ENCODE results near the gene PTPN4.

Gene PTPN4, protein sequence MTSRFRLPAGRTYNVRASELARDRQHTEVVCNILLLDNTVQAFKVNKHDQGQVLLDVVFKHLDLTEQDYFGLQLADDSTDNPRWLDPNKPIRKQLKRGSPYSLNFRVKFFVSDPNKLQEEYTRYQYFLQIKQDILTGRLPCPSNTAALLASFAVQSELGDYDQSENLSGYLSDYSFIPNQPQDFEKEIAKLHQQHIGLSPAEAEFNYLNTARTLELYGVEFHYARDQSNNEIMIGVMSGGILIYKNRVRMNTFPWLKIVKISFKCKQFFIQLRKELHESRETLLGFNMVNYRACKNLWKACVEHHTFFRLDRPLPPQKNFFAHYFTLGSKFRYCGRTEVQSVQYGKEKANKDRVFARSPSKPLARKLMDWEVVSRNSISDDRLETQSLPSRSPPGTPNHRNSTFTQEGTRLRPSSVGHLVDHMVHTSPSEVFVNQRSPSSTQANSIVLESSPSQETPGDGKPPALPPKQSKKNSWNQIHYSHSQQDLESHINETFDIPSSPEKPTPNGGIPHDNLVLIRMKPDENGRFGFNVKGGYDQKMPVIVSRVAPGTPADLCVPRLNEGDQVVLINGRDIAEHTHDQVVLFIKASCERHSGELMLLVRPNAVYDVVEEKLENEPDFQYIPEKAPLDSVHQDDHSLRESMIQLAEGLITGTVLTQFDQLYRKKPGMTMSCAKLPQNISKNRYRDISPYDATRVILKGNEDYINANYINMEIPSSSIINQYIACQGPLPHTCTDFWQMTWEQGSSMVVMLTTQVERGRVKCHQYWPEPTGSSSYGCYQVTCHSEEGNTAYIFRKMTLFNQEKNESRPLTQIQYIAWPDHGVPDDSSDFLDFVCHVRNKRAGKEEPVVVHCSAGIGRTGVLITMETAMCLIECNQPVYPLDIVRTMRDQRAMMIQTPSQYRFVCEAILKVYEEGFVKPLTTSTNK

DNA sequence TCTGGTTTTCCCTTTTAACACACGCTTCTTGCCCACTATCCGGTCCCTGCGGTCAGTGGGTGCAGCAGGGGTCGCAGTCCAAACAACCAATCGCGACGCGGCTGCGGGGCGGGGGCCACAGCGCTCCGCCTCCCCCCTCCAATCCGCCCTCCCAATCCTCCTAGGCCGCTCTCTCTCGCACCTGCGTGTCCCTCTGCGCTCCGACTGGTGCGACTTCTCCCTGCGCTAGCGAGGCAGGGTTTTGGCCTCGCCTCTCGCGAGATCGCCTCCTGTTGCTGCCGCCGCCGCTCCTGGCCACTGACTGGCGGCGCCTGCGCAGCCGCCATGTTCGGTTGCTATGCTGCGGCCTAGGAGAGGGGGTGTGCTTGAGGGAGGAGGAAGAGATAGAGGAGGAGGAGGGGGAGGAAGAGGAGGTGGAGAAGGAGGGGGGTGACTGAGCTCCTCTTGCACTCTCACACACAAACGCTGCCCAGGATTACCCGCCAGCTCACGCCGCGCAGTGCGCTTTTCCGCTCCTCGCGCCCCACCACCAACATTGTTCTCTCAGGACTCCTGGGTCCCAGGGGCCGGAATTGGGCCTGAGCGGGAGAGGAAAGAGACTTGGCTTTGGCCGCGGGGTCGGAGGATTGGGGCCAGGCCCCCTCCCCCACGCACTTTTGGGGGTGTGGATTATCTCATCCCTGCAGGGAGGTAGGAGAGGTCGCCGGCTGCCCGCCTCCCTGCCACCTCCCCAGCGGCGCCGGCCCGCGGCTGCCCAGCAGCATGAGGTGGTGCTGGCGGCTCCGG, at the start of gene PTPN4:
Gene PTPN4, plus strand, starts transcription at position 472 of the 786 bp plus-strand sequence. CDS start 49,932 bp downstream, outside the sequence.
- peak; percentile 91 for DNase-seq (ENCODE audit: low read depth, low spot score)

DNA sequence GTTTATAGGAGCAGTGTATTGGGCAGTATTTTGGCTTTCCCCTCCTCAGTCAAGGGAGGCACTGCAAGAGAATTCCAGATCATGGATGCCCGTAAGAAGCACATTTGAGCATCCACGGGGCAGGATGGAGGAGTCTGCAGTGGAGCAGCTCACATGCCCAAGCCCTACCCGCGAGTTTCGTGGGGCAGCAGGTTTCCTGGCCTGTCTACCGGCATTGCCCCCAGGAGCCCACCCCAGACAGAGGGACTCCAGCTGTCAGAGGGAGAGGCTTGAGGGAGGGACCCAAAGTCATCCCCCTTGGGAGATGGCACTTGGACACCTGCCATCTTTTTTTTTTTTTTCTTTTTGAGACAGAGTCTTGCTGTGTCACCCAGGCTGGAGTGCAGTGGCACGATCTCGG, 49.4 kb upstream of the PTPN4 start:
- DNase-seq (ENCODE audit: low read depth, low spot score): no peak

DNA sequence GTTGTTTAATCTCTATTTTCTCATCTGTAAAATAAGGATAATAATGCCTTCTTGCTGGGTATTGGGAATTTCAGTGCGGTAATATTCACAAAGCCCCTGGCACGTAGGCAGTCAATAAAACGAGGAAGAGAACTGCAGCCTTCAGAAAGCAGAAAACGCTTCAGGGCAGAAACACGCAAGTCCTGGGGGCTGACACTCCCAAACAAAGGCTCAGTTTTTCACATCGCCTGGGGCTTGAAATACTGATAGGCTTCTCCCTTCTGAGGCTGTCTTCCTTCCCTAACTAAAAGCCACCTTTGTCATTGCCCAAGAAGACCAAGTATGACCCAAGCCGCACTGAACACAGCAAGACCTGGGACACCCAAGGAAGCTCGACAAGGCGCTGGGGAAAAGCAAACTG, 48.4 kb upstream of the PTPN4 start:
- no peak for DNase-seq (ENCODE audit: low read depth, low spot score)

DNA sequence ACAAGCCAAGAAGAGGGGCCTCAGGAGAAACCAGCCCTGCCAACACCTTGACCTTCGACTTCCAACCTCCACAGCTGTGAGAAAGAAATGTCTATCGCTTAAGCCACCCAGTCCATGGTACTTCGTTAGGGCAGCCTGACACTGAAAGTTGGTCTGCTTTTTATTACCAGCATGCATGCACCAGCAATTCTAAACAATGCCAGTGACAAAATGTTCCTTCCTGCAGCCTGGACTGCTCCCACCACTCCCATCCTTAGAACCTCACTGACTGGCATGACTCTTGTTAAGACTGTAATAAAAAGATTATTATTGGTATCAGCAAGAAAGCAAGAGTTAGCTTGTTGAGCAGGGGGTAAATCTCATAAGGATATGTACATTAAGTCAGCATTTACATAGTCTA, 47.2 kb upstream of the PTPN4 start:
- DNase-seq (ENCODE audit: low read depth, low spot score): no peak

DNA sequence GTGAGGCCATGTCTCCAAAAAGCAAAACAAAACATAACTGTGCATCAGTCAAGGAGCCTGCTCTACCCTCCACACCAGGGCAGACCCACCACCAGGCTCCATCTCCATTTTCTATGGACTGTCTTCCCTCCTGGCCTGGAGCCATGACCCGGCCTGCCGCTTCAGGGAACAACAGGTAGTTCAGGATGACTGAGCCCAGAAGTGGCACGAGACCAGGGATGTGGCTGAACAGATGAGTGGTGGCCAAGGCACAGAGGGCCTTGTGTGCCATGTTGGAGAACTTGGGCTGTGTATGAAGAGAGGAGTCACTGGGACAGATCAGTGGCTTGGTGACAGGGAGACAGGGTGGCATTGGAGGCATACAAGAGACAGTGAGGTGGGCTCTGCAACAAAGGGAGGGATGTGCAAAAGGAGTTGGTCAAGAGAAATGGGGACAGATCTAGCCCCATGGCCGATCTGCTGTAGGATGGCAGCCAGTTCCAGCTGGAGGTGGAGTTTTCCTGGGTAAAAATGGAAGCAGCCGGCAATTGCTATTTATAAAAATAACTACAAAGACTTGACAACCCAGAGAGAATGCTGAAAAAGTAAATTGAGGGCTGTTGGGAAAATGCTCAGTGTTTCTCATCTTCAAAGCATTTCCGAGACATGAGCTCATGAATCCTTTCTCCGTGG, 45.8 kb upstream of the PTPN4 start:
- no peak for DNase-seq (ENCODE audit: low read depth, low spot score)

DNA sequence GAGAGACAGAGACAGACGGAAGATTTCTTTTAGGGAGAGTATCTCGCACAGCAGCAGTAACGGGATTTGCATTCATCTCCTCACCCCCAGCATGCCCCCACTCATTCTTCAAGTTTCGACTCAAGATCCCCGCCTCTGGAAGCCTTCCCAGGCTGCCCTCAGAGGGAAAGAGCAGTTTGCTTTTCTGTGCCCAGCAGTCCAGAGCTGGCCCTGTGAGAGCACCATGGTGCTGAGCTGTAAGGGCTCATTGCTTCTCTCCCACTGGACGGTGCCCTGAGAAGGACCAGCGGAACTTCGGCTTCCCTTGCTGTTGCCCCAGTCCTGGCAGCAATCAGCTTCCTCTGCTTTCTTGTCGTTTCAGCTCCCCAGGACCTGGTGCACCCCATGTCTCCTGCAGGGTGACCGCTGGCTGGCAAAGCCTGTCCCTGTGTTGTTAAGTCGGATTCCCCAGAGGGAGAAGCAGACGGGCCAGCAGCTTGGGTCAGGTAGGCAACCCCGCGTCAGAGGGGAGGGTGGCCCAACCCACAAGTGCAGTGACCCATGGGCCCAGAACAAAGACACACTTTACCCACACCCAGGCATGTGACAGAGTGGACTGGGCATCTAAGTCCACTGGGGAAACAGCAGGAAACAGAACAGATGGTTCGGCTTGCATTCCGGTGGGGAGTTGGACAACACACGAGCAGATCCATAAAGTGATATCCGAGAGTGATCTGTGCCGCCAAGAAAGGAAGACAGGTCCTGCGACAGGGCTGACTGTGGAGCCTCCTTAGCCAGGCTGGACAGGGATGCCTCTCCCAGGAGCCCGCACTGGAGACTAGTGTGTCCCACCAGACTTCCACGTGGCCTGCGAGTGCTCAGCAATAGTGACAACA, 44.1 kb upstream of the PTPN4 start:
- no peak for DNase-seq (ENCODE audit: low read depth, low spot score)

DNA sequence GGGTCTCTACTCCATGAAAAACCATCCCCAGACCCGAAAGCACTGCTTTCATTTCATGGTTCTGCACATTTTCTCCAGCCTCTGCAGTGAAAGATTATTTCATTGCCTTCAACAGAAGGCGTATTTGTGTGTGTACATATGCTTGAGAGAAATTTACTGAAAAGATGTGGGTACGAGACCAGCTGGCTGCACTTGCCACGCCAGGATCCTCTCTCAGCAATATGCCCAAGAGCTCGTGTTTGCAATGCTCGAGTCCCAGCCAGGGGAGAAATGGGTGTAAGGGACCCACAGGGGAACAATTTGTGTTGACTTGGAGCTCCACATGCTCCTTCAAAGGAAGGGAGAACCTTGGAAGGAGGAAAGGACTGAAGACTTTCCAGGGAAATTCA, 43.4 kb upstream of the PTPN4 start:
- DNase-seq (ENCODE audit: low read depth, low spot score): no peak

DNA sequence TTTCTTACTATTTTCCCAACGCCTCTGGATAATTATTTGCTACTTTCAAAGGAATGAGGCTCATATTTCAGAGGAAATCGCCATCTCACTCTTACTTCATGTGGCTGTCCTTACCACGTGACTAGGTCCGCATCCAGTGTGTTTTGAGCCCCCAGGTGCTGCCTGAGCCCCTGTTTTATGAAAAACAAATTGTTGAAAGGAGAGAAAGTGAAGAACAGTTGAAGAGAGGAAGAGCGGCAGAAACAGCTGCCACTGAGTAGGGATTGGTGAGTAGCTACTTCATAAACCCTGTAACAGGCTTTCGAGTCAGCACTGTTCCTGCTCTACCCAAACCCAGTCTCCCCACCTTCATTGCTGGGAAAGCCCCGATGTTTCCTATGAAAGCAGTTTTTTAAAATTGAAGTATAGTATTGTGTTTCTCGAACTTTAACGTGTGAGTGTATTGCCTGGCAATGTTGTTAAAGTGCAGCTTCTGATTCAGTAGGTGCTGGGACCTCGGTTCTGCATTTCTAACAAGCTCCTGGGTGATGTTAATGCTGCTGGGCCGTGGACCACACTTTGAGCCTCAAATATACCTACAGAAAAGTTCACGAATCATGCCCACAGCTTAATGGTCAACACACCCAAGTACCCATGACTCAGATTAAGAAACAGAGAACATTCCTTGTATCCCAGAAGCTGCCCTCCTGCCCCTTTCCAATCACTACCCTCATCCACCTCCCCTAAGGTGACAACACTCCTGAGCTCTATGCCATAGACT, 41.0 kb upstream of the PTPN4 start:
- no peak for DNase-seq (ENCODE audit: low read depth, low spot score)

DNA sequence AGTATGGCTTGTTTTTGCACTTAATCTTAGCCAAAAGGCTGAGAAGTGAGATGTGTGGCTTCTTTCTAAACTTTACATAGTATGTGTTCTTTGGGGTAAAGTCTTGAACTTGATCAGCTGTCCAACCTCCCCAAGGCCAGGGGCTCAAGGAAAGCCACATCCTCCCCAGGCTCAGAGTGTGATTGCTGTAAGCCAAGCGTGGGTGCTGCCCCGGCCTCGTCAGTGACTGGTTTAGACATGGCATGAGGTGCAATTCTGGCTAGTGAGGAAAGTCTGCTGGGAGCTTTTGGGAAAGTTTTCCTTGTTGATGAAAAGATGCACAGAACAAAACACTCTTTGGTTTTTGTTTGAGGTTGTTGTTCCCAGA, 40.5 kb upstream of the PTPN4 start:
- no peak for DNase-seq (ENCODE audit: low read depth, low spot score)

DNA sequence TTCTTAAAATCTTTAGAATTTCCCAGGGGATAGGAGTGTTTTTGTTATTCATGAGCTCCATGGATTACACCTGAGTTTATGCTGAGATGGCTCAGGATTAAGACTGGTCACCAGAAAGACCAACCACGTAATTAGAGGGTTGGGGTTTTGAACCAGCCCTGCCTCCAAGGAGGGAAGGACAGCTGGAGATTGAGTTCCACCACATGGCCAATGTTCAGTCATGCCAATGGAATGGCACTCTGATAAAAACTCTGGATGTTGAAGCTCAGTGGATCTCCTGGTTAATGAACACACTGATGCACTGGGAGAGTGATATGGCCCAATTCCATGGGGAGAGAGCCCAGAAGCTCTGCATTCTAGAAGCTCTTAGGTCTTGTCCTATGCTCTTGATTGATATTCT, 38.7 kb upstream of the PTPN4 start:
- DNase-seq (ENCODE audit: low read depth, low spot score): no peak

DNA sequence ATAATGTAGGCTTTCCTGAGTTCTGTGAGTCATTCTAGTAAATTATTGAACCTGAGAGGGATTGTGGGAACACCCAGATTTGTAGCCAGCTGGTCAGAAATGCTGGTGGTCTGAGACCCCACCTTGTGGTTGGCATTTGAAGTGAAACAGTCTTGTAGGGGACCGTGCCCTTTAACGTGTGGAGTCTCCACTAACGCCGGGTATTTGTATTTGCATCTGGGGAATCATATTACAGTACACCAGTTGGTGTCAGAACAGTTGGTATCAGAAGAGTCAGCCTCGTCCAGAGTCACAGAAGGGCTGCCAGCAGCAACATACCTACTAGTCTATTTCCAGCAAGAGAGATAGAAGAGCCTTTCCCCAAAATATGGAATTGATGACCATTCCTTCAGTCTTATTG, 38.3 kb upstream of the PTPN4 start:
- DNase-seq (ENCODE audit: low read depth, low spot score): no peak

DNA sequence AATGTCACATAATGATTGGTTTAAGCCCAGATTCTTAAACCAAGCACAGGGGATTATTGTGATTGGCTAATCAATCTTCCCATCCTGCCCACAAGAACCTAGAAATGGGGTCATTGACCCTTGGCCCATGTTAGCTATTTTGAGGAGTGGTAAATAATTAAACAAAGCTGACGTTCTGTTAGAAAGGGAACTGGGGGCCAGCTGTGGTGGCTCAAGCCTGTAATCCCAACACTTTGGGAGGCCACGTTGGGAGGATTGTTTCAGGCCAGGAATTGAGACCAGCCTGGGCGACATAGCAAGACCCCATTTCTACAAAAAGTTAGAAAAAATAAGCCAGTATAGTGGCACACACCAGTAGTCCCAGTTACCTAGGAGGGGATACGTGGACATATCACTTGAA, 37.8 kb upstream of the PTPN4 start:
- DNase-seq (ENCODE audit: low read depth, low spot score): no peak

DNA sequence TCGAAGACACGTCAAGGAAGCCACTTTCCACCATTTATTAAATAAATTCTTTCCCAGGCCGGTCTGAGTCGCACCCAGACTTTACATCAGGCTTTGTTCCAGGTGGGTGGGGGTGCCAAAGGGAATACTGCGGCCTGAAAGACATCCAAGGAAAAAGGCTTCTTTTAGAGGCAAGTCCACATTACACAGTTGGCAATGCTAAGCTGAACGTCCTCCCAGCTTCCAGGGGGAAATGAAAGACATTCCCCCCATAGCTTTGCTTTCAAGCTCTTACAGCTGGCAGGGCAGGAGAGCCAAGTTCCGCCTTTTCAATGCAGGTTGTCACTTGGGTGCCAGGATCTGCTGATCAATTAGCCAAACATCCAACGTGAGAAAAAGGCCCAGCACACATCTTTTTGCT, 36.5 kb upstream of the PTPN4 start:
- DNase-seq (ENCODE audit: low read depth, low spot score): no peak

DNA sequence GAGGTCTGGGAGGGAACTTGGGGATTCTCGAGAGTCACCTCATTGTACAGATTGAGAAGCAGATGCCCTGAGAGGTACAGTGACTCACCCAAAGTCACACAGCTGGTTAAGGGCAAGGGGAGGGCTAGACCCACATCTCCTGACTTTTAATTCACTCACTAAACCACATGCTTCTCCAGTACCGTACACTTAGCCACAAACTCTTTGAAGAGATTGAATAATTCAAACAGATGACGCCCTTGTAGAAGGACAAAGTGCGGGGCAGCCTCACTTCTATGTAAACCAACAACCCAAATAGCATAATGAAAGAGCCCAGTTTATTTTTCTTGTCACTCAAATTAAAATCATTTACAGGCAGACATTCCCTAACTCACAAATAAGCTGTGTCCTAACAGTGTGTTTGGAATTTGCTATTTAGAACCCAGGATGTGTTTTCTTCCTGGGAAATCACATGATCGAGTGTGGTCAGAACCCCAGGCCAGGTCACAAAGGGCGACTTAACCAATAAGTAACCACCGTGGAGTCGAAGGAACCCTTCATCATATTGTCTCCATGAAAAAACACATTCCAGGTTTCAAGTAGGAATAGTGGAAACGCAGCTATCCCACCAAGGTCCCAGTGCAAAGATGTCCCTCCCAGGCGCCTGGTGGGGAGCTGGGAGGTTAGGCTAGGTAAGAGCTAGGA, 35.8 kb upstream of the PTPN4 start:
- DNase-seq (ENCODE audit: low read depth, low spot score): no peak

DNA sequence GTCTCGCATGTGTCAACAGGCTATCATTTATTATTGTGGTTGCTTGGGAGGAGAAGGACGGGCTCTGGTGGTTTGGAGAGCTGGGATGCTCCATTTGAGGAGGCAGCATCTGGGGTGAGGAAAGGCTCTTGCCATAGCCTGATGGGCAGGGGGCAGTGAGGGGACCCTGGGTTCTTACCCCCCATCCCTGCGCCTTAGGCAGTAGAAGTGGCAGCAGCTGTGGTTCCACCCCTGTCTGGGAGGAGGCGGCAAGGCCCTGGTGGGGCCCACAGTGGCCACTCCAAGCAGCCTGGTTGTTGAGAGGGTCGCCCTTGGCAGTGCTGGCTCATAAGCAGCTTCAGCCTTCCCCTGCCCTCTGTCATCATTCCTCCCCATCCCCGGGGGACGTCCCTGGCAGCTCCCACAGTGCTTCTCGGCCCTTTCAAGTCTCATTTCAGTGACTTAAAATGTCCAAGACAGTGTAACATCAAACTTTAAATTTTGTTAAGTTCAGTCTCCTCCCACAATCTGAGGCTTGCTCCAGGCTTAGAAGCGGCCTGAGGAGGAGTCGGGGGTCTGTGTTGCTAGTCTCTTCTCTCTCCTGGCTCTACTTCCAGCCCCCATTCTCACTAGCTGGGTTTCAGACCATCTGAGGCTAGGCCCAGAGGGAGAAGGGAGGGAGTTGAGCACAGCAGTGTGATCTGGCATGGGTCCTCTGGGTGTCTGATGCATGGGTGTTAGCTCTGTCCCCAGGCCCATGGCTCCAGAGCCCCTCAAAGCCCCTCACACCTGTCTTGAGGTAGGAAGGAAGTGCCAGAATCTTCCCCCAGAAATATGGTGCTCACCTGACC, 34.9 kb upstream of the PTPN4 start:
- DNase-seq (ENCODE audit: low read depth, low spot score): no peak

DNA sequence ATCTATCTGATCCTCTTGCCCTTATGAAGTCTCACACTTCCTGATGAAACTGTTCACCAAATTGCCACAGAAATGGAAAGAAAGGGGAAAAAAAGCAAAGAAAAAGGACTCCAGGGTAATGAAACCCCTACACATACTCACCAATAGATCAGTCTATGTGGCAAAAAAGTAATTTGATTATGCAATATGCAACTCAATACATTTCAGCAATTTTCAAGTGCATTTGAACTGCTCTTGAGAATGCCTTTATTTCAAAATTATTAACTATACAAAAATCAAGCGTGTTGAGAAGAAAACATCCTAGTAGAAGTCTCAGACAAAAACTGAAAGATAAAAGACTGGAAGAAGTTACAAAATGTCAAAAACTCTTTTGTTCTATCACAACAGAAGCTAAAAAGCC, 32.2 kb upstream of the PTPN4 start:
- DNase-seq (ENCODE audit: low read depth, low spot score): no peak

DNA sequence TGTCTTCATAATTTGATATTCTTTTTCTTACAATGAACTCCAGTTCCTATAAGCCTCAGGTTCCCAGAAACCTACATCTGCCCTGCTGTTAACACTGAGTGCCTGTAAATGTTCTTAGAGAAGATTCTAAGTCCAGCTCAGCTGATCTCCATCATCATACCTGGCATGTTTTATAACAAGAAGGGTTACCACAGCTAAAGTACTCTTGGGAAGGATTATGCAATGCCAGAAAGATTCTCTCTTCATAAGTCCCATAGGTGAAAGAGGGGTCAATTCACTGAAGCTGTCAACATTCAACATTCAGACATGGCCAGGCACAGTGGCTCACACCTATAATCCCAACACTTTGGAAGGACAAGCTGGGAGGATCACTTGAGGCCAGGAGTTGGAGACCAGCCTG, 31.3 kb upstream of the PTPN4 start:
- DNase-seq (ENCODE audit: low read depth, low spot score): no peak

DNA sequence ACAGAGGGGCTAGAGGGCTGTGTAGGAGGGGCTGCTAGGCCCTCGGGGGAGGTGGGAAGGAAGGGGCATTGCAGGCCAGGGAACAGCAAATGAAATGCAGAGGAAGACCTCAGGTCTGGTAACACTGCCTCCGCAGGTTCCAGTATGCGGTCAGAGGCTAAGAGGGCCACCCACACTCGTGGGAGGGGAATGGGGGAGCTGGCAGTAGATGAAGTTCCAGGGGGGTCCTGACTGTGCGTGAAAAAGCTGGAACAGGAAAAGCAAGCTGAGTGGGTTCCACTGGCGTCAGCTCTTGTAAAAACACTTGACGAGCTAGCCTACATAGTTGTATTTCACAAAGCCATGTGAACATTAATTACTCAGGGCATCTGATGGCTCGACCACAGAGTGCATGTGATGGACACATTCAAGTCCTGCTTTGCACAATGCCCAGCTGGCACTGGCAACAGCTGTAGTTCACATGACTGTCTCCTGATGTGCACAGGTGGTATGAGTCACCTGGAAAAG, 29.0 kb upstream of the PTPN4 start:
- no peak for DNase-seq (ENCODE audit: low read depth, low spot score)

All from smooth muscle cell of the brain vasculature (primary cell).